NT2/D1 (cell line): ENCODE measurements around the gene ADAM8.
"Not testable (repeated sequence)": the region's sequence is repeated elsewhere in the genome, so short reads cannot be mapped to it uniquely, and the experiment has no call there.

Experiments
- DNase-seq: peaks from one replicate; pipeline ENCODE4 v3.0.0-alpha.2; 2011; ENCODE audit warnings: low read depth, low spot score
- H3K27me3 ChIP-seq: 2 replicates; pipeline ENCODE4 v1.6.0; 2011; ENCODE audit warnings: mild to moderate bottlenecking; ENCODE audit not compliant: insufficient read length, insufficient read depth
- H3K36me3 ChIP-seq: 2 replicates; pipeline ENCODE4 v1.6.1; 2011; ENCODE audit warnings: mild to moderate bottlenecking, low read length, mixed read lengths; ENCODE audit not compliant: insufficient read depth, insufficient read length
- H3K4me1 ChIP-seq: 2 replicates; pipeline ENCODE4 v1.5.1; 2011; ENCODE audit not compliant: insufficient read depth, insufficient read length
- H3K4me3 ChIP-seq: 2 replicates; pipeline ENCODE4 v1.5.1; 2011; ENCODE audit warnings: low read depth; ENCODE audit not compliant: insufficient read length
- H3K9ac ChIP-seq: 2 replicates; pipeline ENCODE4 v1.6.0; 2011; ENCODE audit warnings: low read depth; ENCODE audit not compliant: insufficient read length
- H3K9me3 ChIP-seq: 2 replicates; pipeline ENCODE4 v1.5.1; 2011; ENCODE audit warnings: mild to moderate bottlenecking, low read length; ENCODE audit not compliant: insufficient read depth
- SUZ12 ChIP-seq: IDR thresholded peaks from 2 replicates; pipeline ENCODE4 v1.6.1; 2011; ENCODE audit not compliant: insufficient read length, insufficient read depth; ENCODE audit errors: extremely low read depth
- YY1 ChIP-seq: IDR thresholded peaks from 2 replicates; pipeline ENCODE4 v1.6.1; 2011; ENCODE audit not compliant: insufficient read length, insufficient read depth
- ZNF274 ChIP-seq: IDR thresholded peaks from 2 replicates; pipeline ENCODE4 v1.6.1; 2011; ENCODE audit warnings: mild to moderate bottlenecking, low read depth, low read length

ADAM8 gene

GRCh38 chr10:133266056-133266795, 10.4 kb downstream of the ADAM8 start:
- Histone ChIP-seq H3K4me3 (no peak overlapping the region), H3K27me3 (peaks cover 18% of the 10 kb centered on the region), H3K4me1 (peaks cover 6% of the 10 kb centered on the region), H3K9me3 (no peaks in the 10 kb centered on the region), H3K36me3 (peaks cover 3% of the 10 kb centered on the region), H3K9ac (no peak overlapping the region)
- TF ChIP-seq YY1 = no peak
- TF ChIP-seq SUZ12 = no peak
- no peak for TF ChIP-seq ZNF274
- DNase-seq = no peak

DNA sequence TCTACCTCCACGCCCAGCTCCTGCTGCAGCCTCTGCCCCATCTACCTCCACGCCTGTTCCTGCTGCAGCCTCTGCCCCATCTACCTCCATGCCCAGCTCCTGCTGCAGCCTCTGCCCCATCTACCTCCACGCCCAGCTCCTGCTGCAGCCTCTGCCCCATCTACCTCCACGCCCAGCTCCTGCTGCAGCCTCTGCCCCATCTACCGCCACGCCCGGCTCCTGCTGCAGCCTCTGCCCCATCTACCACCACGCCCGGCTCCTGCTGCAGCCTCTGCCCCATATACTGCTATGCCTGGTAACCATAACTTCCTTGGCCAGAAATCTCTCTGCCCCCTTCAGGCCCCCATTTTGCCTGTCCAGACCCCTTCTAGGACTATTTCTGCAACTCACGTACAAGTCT, 11.6 kb downstream of the ADAM8 start:
- H3K4me3 ChIP-seq, H3K4me1 ChIP-seq, H3K36me3 ChIP-seq, H3K9ac ChIP-seq, H3K9me3 ChIP-seq, DNase-seq: not testable (repeated sequence)
- H3K27me3 ChIP-seq = peaks cover 30% of the 10 kb centered on the region

DNA sequence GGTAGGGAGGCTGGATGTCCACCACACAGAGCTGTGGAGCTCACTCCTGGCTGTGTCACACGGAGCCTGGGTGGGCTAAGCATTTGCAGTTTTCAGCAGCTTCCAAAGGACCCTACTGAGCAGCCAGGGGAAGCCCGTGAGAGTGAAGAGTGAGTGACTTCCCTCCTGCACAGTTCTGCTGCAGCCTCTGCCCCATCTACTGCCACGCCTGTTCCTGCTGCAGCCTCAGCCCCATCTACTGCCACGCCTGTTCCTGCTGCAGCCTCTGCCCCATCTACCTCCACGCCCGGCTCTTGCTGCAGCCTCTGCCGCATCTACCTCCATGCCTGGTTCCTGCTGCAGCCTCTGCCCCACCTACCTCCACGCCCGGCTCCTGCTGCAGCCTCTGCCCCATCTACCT, 12.2 kb downstream of the ADAM8 start:
- TF ChIP-seq ZNF274 = no peak
- TF ChIP-seq SUZ12 = no peak
- no peak for TF ChIP-seq YY1
- Histone ChIP-seq H3K4me3 (no peak overlapping the region), H3K4me1 (peaks cover 8% of the 10 kb centered on the region), H3K9me3 (no peaks in the 10 kb centered on the region), H3K27me3 (peaks cover 35% of the 10 kb centered on the region), H3K9ac (no peak overlapping the region), H3K36me3 (peaks cover 3% of the 10 kb centered on the region)
- DNase-seq = no peak

- H3K36me3 ChIP-seq = peaks cover 3% of the 10 kb centered on the region
- TF ChIP-seq YY1 (no peak), ZNF274 (no peak), SUZ12 (no peak)
- no peak overlapping the region for H3K4me3 ChIP-seq
- H3K9me3 ChIP-seq = no peaks in the 10 kb centered on the region
- DNase-seq = no peak
- peaks cover 8% of the 10 kb centered on the region for H3K4me1 ChIP-seq
- H3K9ac ChIP-seq = no peak overlapping the region
- peaks cover 35% of the 10 kb centered on the region for H3K27me3 ChIP-seq
These were observed 13.0 kb downstream of the ADAM8 start for GRCh38 chr10:133263674-133264073.

GRCh38 chr10:133262696-133263095, 14.0 kb downstream of the ADAM8 start:
- TF ChIP-seq SUZ12 (no peak), YY1 (no peak), ZNF274 (no peak)
- peaks cover 35% of the 10 kb centered on the region for H3K27me3 ChIP-seq
- peaks cover 3% of the 10 kb centered on the region for H3K36me3 ChIP-seq
- DNase-seq = no peak
- no peaks in the 10 kb centered on the region for H3K9me3 ChIP-seq
- H3K4me1 ChIP-seq = peaks cover 12% of the 10 kb centered on the region
- peak overlapping the region; percentile 21 for H3K9ac ChIP-seq
- H3K4me3 ChIP-seq = no peak overlapping the region

GRCh38 chr10:133261726-133262325, 14.8 kb downstream of the ADAM8 start:
- H3K36me3 ChIP-seq = no peaks in the 10 kb centered on the region
- H3K9me3 ChIP-seq = no peaks in the 10 kb centered on the region
- no peak for TF ChIP-seq SUZ12
- peaks cover 35% of the 10 kb centered on the region for H3K27me3 ChIP-seq
- H3K9ac ChIP-seq = peak overlapping the region; percentile 80
- DNase-seq = no peak
- H3K4me1 ChIP-seq = peaks cover 12% of the 10 kb centered on the region
- peak overlapping the region; percentile 60 for H3K4me3 ChIP-seq

DNA sequence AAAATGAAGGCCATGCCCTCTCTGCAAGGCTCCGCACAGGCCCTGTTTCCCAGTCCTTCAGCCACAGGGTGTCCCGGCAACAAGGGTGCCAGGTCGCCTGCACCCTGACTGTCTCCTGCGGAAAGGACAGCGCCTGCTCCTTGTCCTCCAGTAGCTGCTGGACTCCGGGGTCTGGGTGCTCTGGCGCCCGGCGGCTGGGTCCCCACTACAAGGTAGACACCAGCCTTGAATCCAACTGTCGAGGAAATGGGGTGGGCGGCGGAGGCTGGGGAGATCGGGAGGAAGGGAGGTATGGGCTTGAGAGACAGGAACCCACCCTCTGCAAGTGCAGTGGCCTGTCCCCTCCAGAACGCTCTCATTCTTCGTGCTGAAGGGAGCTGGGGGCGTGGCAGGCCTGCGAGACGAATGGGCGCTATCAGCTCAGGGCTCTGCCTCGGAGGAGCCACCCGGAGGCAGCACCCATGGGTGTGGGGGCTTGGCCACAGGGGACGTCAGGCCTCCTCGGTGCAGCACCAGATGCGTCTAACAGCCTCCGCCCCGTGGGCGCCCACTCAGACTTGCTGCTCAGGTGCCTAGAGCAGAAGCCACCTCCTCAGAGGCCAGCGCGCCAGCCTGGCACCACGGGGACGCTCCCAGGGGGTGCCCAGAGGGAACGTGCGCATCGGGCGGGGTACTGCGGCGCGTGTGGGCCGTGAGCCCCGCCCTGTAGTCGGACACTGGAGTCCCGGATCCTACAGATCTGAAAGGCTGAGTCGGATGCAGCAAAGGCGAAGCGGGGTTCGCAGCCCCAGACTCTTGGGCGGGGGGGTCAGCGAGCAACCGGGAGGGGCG, 15.6 kb downstream of the ADAM8 start:
- Histone ChIP-seq H3K36me3 (no peaks in the 10 kb centered on the region), H3K4me3 (peak overlapping the region; percentile 60), H3K9me3 (no peaks in the 10 kb centered on the region), H3K9ac (peak overlapping the region; percentile 80), H3K4me1 (peaks cover 12% of the 10 kb centered on the region), H3K27me3 (peaks cover 35% of the 10 kb centered on the region)
- no peak for TF ChIP-seq ZNF274
- TF ChIP-seq SUZ12 = no peak
- TF ChIP-seq YY1 = no peak
- no peak for DNase-seq
